SKM-1 (cell line): Measurements from ENCODE around the gene ELP5.

ENCODE experiments used
- DNase-seq: peaks from one replicate; lab custom pipeline; 2025; ENCODE audit not compliant: unreplicated experiment; lab: John Stamatoyannopoulos, UW

The ELP5 gene

GRCh38 chr17:7282752-7283321 lies 30.8 kb downstream of the ELP5 start:
- DNase-seq = no peak

GRCh38 chr17:7283471-7284216 lies 31.6 kb downstream of the ELP5 start:
- no peak for DNase-seq

- no peak for DNase-seq
Measured at GRCh38 chr17:7284911-7285310, 32.9 kb downstream of the ELP5 start.

DNA sequence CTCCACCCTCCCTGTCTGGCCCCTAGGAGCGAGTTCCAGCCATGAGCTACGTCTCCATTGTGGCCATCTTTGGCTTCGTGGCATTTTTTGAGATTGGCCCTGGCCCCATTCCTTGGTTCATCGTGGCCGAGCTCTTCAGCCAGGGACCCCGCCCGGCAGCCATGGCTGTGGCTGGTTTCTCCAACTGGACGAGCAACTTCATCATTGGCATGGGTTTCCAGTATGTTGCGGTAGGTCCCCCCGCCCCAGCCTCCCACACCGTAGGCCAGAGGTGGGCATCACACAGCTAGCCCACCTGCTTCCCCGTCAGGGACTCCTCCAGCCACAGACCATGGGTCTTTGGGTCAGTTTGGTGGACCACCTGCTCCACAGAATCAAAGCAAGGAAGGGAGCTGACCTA lies 33.7 kb downstream of the ELP5 start:
- DNase-seq = no peak

GRCh38 chr17:7289256-7290032 lies 37.4 kb downstream of the ELP5 start:
- DNase-seq = no peak

DNA sequence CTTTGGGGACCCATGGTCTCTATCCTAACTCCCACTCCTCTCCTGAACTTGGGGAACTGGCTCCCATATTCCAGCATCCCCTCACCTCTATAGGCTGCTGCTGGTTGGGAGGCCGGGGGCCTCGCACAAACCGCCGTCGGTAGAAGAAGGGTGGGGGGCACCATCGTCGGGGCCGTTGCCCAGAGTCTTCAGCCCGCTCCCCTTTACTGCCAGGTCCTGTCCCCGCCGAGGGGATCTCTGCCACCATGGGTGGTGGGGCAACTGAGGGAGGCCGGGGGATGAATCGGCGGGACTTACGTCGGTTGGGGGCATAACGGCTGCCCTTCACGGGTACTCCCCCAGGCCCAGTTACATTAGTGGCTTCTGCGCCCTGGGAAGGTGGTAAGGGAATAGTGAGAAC lies 38.2 kb downstream of the ELP5 start:
- DNase-seq = no peak

DNA sequence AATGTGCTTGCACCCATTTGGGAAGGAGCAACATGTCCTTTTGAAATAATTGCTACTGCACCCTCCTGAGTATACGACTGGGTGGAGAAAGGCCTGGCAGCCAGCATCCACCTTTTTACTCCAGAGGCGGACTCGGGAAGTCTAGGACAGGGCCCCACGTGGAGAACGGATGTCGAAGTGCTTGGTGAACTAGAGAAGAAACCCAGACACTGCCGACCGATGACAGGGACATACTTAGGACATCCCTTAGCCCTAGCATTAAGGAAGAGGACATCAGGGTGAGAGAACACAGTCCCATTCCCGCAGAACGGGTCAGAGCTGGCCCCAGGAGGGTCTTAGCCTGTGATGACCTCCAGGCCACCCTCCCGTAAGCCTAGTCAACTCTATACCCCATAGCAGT lies 38.7 kb downstream of the ELP5 start:
- DNase-seq = no peak

DNA sequence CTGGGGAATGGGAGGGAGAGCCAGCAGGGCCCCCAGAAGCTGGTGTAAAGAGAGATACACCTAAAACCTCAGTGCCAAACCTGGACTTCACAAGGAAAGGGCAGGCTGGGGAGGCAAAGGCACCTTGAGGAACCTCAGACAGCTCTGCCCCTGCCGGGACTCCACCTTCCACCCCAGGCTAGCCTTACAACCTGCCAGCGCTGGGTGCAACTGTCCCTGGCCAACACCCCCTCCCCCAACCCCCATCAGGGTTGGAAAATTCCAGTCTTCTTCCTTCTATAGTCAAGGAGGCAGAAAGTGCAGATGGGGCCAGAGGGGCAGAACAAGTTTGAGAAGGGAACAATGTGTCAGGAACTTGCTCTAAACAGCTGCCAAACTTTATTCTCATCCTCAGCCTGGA lies 40.2 kb downstream of the ELP5 start:
- DNase-seq = no peak

- no peak for DNase-seq
Measured at GRCh38 chr17:7292729-7293128, 40.7 kb downstream of the ELP5 start.

- DNase-seq = no peak
Measured at GRCh38 chr17:7293159-7293558, 41.1 kb downstream of the ELP5 start.

GRCh38 chr17:7293816-7294613 lies 42.0 kb downstream of the ELP5 start:
- no peak for DNase-seq

DNA sequence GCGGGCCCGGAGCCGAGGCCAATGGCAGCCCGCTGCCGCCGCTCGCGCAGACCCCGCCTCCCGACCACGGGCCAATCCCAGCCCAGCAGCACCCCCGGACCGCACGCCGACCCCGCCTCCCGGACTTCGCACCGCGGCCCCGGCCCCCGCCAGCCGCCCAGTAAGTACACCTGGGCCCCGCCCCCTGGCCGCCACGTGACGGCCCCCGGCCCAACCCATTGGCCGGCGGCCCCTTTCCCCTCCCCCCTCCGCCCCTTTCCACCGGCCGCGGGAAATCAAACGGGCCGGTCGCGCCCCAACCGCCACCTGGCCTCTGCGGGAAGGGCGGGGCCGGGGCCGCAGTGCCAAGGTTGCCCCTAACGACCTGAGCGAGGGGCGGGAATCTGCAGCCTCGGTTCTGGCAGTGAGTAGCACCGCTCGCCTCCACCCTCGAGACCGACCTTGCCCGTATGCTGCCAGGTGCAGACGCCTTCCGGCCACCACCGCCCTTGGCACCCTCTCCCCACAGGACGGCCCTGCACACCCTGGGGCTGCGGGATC lies 42.7 kb downstream of the ELP5 start, which contains the start of gene YBX2:
Gene YBX2 (minus strand): TSS at position 26 of the 540 bp plus-strand sequence. CDS start 139 bp downstream, outside the sequence.
- DNase-seq = peak; percentile 40

GRCh38 chr17:7295230-7296180 lies 43.5 kb downstream of the ELP5 start:
- no peak for DNase-seq

DNA sequence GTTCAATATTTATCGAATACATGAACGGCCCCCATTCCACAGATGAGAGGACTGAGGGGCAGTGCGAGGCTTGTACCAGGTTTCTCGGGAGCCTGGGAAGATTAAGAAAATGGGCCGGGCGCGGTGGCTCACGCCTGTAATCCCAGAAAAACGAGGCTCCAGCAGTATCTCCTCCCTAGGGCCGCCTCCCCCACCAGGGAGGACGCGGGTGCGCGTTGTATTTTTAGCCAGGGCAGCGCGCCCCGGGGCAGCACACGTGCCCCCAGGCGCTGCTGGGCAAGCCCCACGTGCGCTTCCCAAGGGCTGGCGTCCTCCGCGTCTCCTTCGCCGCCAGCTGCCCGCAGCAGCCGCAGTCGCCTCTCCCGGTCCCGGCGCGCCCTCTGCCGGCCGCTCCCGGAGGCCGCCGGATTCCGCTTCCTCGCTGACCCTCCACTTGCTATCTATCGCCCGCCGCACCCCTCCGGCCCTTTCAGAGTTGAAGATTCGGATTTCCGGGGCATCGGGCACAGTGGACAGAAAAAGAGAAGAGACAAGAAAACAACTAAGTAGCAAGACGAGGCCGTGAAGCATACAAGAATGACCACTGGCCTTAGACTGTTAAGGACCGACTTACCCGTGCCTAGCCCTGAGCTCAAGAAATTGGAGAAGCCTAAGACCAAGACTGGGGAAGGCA lies 44.3 kb downstream of the ELP5 start:
- no peak for DNase-seq

GRCh38 chr17:7304179-7304578 lies 52.2 kb downstream of the ELP5 start:
- DNase-seq = no peak

DNA sequence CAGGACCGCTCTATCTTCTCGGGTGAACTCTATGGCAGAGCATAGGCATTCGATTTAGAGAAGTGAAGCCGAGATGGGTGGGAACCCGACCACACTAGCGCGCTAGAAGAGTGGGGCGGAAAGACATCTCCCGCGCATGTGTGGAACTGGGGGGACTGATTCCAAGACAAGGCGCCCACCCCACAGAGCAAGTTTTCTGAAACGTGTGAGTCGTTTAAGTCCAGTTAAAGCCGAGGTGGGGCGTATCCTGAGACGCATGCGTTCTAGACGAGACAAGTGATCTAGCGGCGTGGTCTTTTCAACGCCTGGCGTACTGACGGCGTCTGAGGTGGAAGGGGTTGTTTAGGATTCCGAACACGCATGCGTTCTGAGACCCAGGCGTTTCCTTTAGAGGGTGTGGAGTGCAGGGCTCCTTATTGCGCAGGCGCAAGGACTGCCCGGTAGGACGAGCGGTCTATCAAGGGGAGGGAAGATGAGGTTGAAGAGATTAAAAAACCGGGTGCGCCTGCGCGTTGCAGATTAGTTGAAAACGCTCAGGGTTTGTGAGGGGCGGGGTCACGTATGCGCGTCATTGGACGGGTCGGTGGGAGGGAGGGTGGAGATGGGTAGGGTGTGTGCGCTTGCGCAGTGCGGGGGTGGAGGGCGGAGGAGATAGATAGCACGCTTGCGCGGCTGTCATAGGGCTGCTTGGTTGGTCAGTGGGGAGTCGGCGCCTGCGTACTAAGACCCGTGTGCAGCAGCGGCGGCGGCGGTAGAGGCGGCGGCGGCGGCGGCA lies 55.1 kb downstream of the ELP5 start, which contains the start of gene EIF5A:
Gene EIF5A (plus strand): TSS at position 718 of the 775 bp plus-strand sequence. CDS start 2,008 bp downstream, outside the sequence.
- DNase-seq = peak; percentile 93

- DNase-seq = no peak
Measured at GRCh38 chr17:7307686-7308624, 55.9 kb downstream of the ELP5 start.
